ENCODE measurements around the gene SCN9A. TPM values are rescaled to one million over a fixed set of nuclear protein-coding genes. Genes with fewer than 3 reads are reported as not detected.

The SCN9A gene
- total and polyA plus RNA-seq, 2 of the 4 experiments (the other 2 are of a cell fraction) = 40.1 to 135 TPM

- H3K4me2 ChIP-seq (ENCODE audit: low read depth, low read length) = no peak overlapping the region
- BruUV-seq (replicated peaks) = no TSS peak
- H2BK5ac ChIP-seq (ENCODE audit: low read depth, low read length, poor library complexity, severe bottlenecking) = no peak overlapping the region
- H2BK120ac ChIP-seq (ENCODE audit: low read depth, low read length) = no peak overlapping the region
- no peaks in the 10 kb centered on the region for H3K27me3 ChIP-seq (ENCODE audit: control insufficient read depth, insufficient read depth, low read length)
- ChIA-PET CTCF (interaction anchor here (0.6 kb wide), 2 partner anchors 193 to 309 kb away, joined by 3 to 4 read pairs; no protein-coding TSS in a partner anchor), POLR2A (ENCODE audit: unreplicated experiment) (no interaction called here)
- no peak overlapping the region for H2AK5ac ChIP-seq (ENCODE audit: low read depth, low read length)
- H3K23ac ChIP-seq (ENCODE audit: low read depth, low read length) = no peak overlapping the region
- in situ Hi-C loops (cut with MboI; ENCODE audit: low sequenced_read_pairs) (no loop called here), dilution Hi-C loops (cut with HindIII; ENCODE audit: low sequenced_read_pairs, unreplicated experiment) (no loop called here), intact Hi-C loops (cut with micrococcal nuclease) (no loop called here)
- ATAC-seq (ENCODE audit: low read depth) (no peak), DNase-seq (no peak)
- H3K18ac ChIP-seq (ENCODE audit: low read depth, low read length) = no peak overlapping the region
- no peak overlapping the region for H4K5ac ChIP-seq (ENCODE audit: low read depth, low read length)
- H2BK15ac ChIP-seq (ENCODE audit: low read depth, low read length) = no peak overlapping the region
- no peak overlapping the region for H2AK9ac ChIP-seq (replicated peaks; ENCODE audit: low read depth, low read length, poor library complexity)
- H3K4me1 ChIP-seq (ENCODE audit: control insufficient read depth, insufficient read depth, low read length) = no peaks in the 10 kb centered on the region
- H4K91ac ChIP-seq (ENCODE audit: insufficient read depth, low read depth, low read length) = no peak overlapping the region
- no peak overlapping the region for H3K9ac ChIP-seq (ENCODE audit: low read depth, low read length)
- no peak overlapping the region for H2AFZ ChIP-seq (replicated peaks; ENCODE audit: low read length, poor library complexity)
- no peak overlapping the region for H3K27ac ChIP-seq (ENCODE audit: insufficient read depth, low read length)
- no peaks in the 10 kb centered on the region for H3K9me3 ChIP-seq (ENCODE audit: control insufficient read depth, insufficient read depth, low read length)
- H3K79me1 ChIP-seq (ENCODE audit: low read depth in 1 of 2, low read length in 2 of 2) = no peaks in the 10 kb centered on the region; a peak in 1 of 4 replicates
- no peak overlapping the region for H2BK20ac ChIP-seq (ENCODE audit: low read depth, low read length)
- no peak overlapping the region for H3K4me3 ChIP-seq (ENCODE audit: insufficient read depth, low read depth, low read length)
- no peak overlapping the region for H3K4ac ChIP-seq (ENCODE audit: low read depth, low read length)
- TF ChIP-seq NFE2L2 (IDR thresholded peaks at IDR 0.05; ENCODE audit: low read depth, low read length) (no peak), POLR2A (IDR thresholded peaks at IDR 0.05; ENCODE audit: low read depth, low read length) (no peak), RCOR1 (IDR thresholded peaks at IDR 0.05; ENCODE audit: insufficient replicate concordance, low read length) (no peak), CHD1 (IDR thresholded peaks at IDR 0.05; ENCODE audit: low read depth, low read length) (no peak), MXI1 (IDR thresholded peaks at IDR 0.05; ENCODE audit: borderline replicate concordance, low read depth, low read length) (no peak), MAFK (IDR thresholded peaks at IDR 0.05; ENCODE audit: low read depth, low read length) (no peak), RAD21 (IDR thresholded peaks at IDR 0.05; ENCODE audit: low read length) (no peak), MAZ (IDR thresholded peaks at IDR 0.05; ENCODE audit: borderline replicate concordance, low read depth, low read length) (no peak), SMC3 (IDR thresholded peaks at IDR 0.05; ENCODE audit: low read depth, low read length) (no peak), USF2 (IDR thresholded peaks at IDR 0.05; ENCODE audit: low read depth, low read length) (no peak), ELK1 (IDR thresholded peaks at IDR 0.05; ENCODE audit: borderline replicate concordance, low read depth, low read length) (no peak), BHLHE40 (IDR thresholded peaks at IDR 0.05; ENCODE audit: low read depth, low read length) (no peak), CEBPB (IDR thresholded peaks at IDR 0.05; ENCODE audit: low read depth, low read length) (no peak), FOS (IDR thresholded peaks at IDR 0.05; ENCODE audit: low read depth, low read length) (no peak), RFX5 (IDR thresholded peaks at IDR 0.05; ENCODE audit: low read depth, low read length) (no peak), CTCF (conservative IDR thresholded peaks at IDR 0.05; ENCODE audit: low read depth, low read length) (no peak)
- H3K36me3 ChIP-seq (ENCODE audit: control insufficient read depth, insufficient read depth, low read length) = peaks cover 8% of the 10 kb centered on the region
- H4K20me1 ChIP-seq (ENCODE audit: insufficient read depth, low read length) = no peaks in the 10 kb centered on the region
- H3K56ac ChIP-seq (ENCODE audit: extremely low read depth, insufficient read depth, low read length) = no peak overlapping the region
- H4K8ac ChIP-seq (ENCODE audit: low read depth in 2 of 2, low read length in 2 of 2) = no peak overlapping the region
- H3K14ac ChIP-seq (replicated peaks; ENCODE audit: low read depth, low read length) = no peak overlapping the region
- no peaks in the 10 kb centered on the region for H3K9me1 ChIP-seq (ENCODE audit: insufficient read depth, low read length)
These were observed 173.0 kb downstream of the SCN9A start for GRCh38 chr2:166202778-166203177.
